Measurements from ENCODE around the gene CASZ1.
A peak's percentile ranks its signal among the peaks of the same experiment; 100 is the strongest.

The CASZ1 gene

DNA sequence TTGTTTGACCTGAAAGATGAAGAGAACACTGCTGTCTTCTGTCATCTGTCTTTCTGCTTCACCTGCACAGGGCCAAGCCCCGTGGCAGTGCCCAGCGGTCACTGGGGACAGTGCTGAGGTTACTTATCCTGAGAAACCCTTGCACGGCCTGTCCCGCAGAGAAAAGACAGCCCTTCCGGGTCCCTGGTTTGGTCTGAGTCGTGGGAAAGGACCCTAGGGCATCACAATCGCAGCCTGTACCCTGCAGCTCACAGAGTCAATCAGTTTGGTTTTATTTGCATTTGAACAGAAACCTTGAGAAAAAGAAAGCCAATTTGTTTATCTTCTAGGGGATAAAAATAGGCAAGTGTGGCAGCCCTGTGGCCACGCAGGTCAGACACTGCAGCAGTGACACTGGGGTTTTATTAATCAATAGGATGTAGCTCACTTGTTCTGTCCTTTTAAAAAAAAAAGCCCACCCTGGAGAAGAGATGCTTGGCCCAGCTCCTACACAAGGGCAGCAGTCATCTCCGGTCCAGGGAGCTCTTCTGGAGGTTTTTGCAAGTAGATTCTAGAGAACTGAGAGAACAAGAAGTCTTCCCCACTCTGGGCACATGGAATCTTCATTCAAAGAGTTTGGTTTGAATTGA is 201.7 kb downstream of the CASZ1 start:
- 0 out of 2 replicates have a peak overlapping the region, but pooled peaks have one; percentile 16 for H3K9ac ChIP-seq (ENCODE audit: low read depth, low read length)
- peaks cover 3% of the 10 kb centered on the region; the same call in 1 of the 2 replicates for H3K36me3 ChIP-seq (ENCODE audit: insufficient read depth, low read depth, low read length)
- H3K4me3 ChIP-seq (ENCODE audit: low read length), result no peak overlapping the region
- no peaks in the 10 kb centered on the region for H3K9me3 ChIP-seq (ENCODE audit: insufficient read depth, low read depth, low read length)
- H3K4me1 ChIP-seq (ENCODE audit: insufficient read depth, low read length), result peaks cover 30% of the 10 kb centered on the region
- no peaks in the 10 kb centered on the region for H3K27me3 ChIP-seq (ENCODE audit: insufficient read depth, low read length)
- no peak overlapping the region for H3K27ac ChIP-seq (ENCODE audit: low read length)

DNA sequence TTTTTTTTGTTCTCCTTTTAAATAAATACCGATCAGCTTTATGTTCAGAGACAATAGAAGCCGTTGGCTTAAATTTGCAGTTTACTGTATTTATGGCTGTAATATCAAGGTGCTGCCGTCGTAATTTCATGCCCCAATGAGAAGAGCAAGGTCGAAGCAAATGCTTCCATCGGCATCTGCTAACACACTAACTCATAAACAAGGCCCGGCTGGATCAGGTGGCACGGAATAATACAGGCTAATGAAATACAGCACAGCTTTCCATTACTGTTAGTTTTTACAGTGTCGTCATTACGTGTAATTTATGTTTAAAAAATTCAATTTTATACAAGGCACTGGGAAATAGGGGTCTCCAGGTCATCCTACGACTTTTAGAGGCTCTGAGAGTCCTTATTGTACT is 202.7 kb downstream of the CASZ1 start:
- Histone ChIP-seq H3K4me1 (ENCODE audit: insufficient read depth, low read length) (peaks cover 30% of the 10 kb centered on the region), H3K4me3 (ENCODE audit: low read length) (no peak overlapping the region), H3K9me3 (ENCODE audit: insufficient read depth, low read depth, low read length) (no peaks in the 10 kb centered on the region), H3K27me3 (ENCODE audit: insufficient read depth, low read length) (no peaks in the 10 kb centered on the region), H3K9ac (ENCODE audit: low read depth, low read length) (no peak overlapping the region), H3K36me3 (ENCODE audit: insufficient read depth, low read depth, low read length) (no peaks in the 10 kb centered on the region), H3K27ac (ENCODE audit: low read length) (no peak overlapping the region)

DNA sequence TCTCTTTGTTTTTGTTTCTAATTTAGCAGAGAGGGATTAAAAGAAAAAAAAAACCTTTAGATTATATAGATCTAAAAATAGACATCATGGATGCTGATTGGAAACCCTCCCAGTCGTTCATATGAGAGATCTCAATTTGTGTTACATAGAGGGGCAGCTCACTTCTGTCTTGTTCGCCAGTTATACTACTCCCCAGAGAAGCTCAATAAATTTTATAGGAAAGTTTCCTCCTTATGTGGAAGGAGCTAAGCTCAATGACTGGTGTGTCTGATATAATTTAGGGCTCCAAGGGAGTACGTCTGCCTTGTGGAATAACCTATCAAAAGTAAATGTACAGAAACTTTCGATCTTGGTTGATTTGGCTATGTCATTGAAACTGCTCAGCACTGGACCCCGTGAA is 204.1 kb downstream of the CASZ1 start:
- Histone ChIP-seq H3K4me1 (ENCODE audit: insufficient read depth, low read length) (peaks cover 30% of the 10 kb centered on the region), H3K4me3 (ENCODE audit: low read length) (no peak overlapping the region)

GRCh38 chr1:10591010-10591409 is 205.4 kb downstream of the CASZ1 start:
- Histone ChIP-seq H3K4me3 (ENCODE audit: low read length) (no peak overlapping the region), H3K27me3 (ENCODE audit: insufficient read depth, low read length) (no peaks in the 10 kb centered on the region), H3K9ac (ENCODE audit: low read depth, low read length) (no peak overlapping the region), H3K27ac (ENCODE audit: low read length) (no peak overlapping the region), H3K4me1 (ENCODE audit: insufficient read depth, low read length) (peaks cover 30% of the 10 kb centered on the region), H3K36me3 (ENCODE audit: insufficient read depth, low read depth, low read length) (no peaks in the 10 kb centered on the region), H3K9me3 (ENCODE audit: insufficient read depth, low read depth, low read length) (no peaks in the 10 kb centered on the region)

More for the DNA sequence above, 204.1 kb downstream of the CASZ1 start:
- Histone ChIP-seq H3K27me3 (ENCODE audit: insufficient read depth, low read length) (no peaks in the 10 kb centered on the region), H3K9ac (ENCODE audit: low read depth, low read length) (no peak overlapping the region), H3K36me3 (ENCODE audit: insufficient read depth, low read depth, low read length) (no peaks in the 10 kb centered on the region), H3K9me3 (ENCODE audit: insufficient read depth, low read depth, low read length) (no peaks in the 10 kb centered on the region), H3K27ac (ENCODE audit: low read length) (no peak overlapping the region)

DNA sequence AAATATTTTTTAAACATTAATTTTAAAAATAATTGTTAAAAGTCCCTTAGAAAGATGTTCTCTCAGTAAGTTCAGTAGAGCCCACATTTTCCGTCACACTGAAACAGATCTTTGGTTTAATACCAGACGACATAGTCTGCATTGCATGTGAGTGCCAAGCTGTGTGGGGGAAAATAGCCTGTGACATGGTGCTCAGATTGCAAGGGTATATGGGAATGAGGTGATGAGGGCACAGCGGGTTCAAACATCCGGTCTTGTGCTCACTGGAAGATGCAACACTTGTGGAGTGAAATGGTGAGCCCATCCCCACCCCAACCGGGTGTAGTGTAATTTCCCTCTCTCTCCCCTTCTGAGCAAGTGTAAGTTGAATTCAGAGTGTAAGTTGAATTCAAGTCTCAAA is 207.4 kb downstream of the CASZ1 start:
- no peak overlapping the region for H3K27ac ChIP-seq (ENCODE audit: low read length)
- peaks cover 15% of the 10 kb centered on the region for H3K4me1 ChIP-seq (ENCODE audit: insufficient read depth, low read length)
- H3K9me3 ChIP-seq (ENCODE audit: insufficient read depth, low read depth, low read length), result no peaks in the 10 kb centered on the region
- H3K27me3 ChIP-seq (ENCODE audit: insufficient read depth, low read length), result no peaks in the 10 kb centered on the region
- no peak overlapping the region for H3K9ac ChIP-seq (ENCODE audit: low read depth, low read length)
- no peak overlapping the region for H3K4me3 ChIP-seq (ENCODE audit: low read length)
- H3K36me3 ChIP-seq (ENCODE audit: insufficient read depth, low read depth, low read length), result no peaks in the 10 kb centered on the region

DNA sequence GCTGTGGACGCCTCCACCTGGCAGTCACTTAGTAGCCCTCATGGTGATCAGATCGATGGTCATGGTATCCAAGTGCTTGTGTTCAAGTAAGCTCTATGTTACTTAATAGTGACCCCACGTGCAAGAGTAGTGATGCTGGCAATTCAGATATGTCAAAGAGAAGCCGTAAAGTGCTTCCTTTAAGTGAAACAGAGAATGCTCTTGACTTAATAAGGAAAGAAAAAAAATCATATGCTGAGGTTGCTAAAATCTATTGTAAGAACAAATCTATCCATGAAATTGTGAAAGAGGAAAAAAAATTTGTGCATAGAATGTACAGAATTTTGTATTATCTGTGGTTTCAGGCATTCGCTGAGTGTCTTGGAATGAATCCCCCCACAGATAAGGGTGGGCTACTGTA is 207.8 kb downstream of the CASZ1 start:
- Histone ChIP-seq H3K27ac (ENCODE audit: low read length) (no peak overlapping the region), H3K4me3 (ENCODE audit: low read length) (no peak overlapping the region), H3K9me3 (ENCODE audit: insufficient read depth, low read depth, low read length) (no peaks in the 10 kb centered on the region), H3K9ac (ENCODE audit: low read depth, low read length) (no peak overlapping the region), H3K36me3 (ENCODE audit: insufficient read depth, low read depth, low read length) (no peaks in the 10 kb centered on the region), H3K27me3 (ENCODE audit: insufficient read depth, low read length) (no peaks in the 10 kb centered on the region), H3K4me1 (ENCODE audit: insufficient read depth, low read length) (peaks cover 10% of the 10 kb centered on the region; the same call in 1 of the 2 replicates)

Data from iPS-20b (cell line).